K562 (cell line): ENCODE measurements around the gene CACNA2D3. TPM values are rescaled to one million over a fixed set of nuclear protein-coding genes. Genes with fewer than 3 reads are reported as not detected.

Experiments used
- ATAC-seq: fragments of 200-7000 bp; cut with Tn5 transposase; 3 replicates; pipeline ENCODE4 v1.9.1; 2020; ENCODE audit warnings: moderate library complexity
- BruUV-seq: library from RNA; stranded (reverse); fragments of 400-500 nt; replicated peaks from 2 replicates; lab custom pipeline; 2021; lab: Mats Ljungman, UMichigan
- CTCF ChIA-PET: fragments of 300-600 bp; formaldehyde crosslinking; extraction: SDS; loops from one replicate; lab custom pipeline; 2021; ENCODE audit warnings: low intra/inter-chr PET ratio; lab: Yijun Ruan, JAX
- POLR2A ChIA-PET: fragments of 300-600, 350-650 bp; sonication (Branson Sonifier 250); formaldehyde crosslinking; extraction: SDS; loops from one replicate; lab custom pipeline; 2021; ENCODE audit warnings: antibody characterized with exemption, inconsistent platforms; lab: Yijun Ruan, JAX
- DNase-seq, 4 experiments: peaks; one replicate each; pipeline versions ENCODE4 v3.0.0 to v3.0.0-alpha.2; 2011 to 2018; ENCODE audit warnings: low spot score in 3 of 4, mixed read lengths in 3 of 4; ENCODE audit errors: extremely low read depth in 1 of 4
- FAIRE-seq: peaks from 2 replicates; lab custom pipeline; 2011; peaks lifted over from hg19 to GRCh38; lab: Jason Lieb, UNC
- H2AFZ ChIP-seq: 2 replicates; pipeline ENCODE4 v1.6.0; 2011; ENCODE audit warnings: low read depth, low read length, control low read depth, inconsistent platforms
- H3K27ac ChIP-seq: fragments of 200-600 bp; 3 replicates; pipeline ENCODE4 v1.8.0; 2011; ENCODE audit warnings: low read depth, mild to moderate bottlenecking, control low read depth, inconsistent platforms, low read length, moderate library complexity, mixed read lengths; ENCODE audit errors: extremely low read depth
- H3K27me3 ChIP-seq, 2 experiments: fragments of 300-600 bp in 1 of 2; 2 replicates in 1 of 2; 3 replicates in 1 of 2; pipeline versions ENCODE4 v1.6.0 to v1.8.0; 2011; ENCODE audit warnings: inconsistent platforms in 2 of 2, low read length in 2 of 2, mild to moderate bottlenecking in 1 of 2, mixed read lengths in 1 of 2, moderate library complexity in 1 of 2; ENCODE audit not compliant: control insufficient read depth in 2 of 2, insufficient read depth in 2 of 2
- H3K36me3 ChIP-seq: fragments of 300-600 bp; 3 replicates; pipeline ENCODE4 v1.8.0; 2011; ENCODE audit warnings: mild to moderate bottlenecking, low read length, inconsistent platforms; ENCODE audit not compliant: control insufficient read depth, insufficient read depth
- H3K4me1 ChIP-seq, 2 experiments: fragments of 200-600 bp in 1 of 2; replicated peaks in 1 of 2; 2 replicates in 1 of 2; 3 replicates in 1 of 2; pipeline versions ENCODE4 v1.5.1 to v1.8.0; 2011; ENCODE audit warnings: inconsistent platforms in 2 of 2, low read length in 2 of 2, mild to moderate bottlenecking in 1 of 2, mixed read lengths in 1 of 2, moderate library complexity in 1 of 2; ENCODE audit not compliant: control insufficient read depth in 2 of 2, insufficient read depth in 2 of 2
- H3K4me2 ChIP-seq: 2 replicates; pipeline ENCODE4 v1.6.1; 2011; ENCODE audit warnings: low read length, control low read depth, inconsistent platforms, mixed read lengths; ENCODE audit not compliant: insufficient read depth
- H3K4me3 ChIP-seq: fragments of 200-600 bp; sonication (generic), shearing (Covaris generic); 2 replicates; pipeline ENCODE4 v1.5.1; 2016; ENCODE audit warnings: control low read depth, inconsistent platforms
- H3K79me2 ChIP-seq: fragments of 200-600 bp; 3 replicates; pipeline ENCODE4 v1.8.0; 2011; ENCODE audit warnings: low read length, inconsistent platforms; ENCODE audit not compliant: control insufficient read depth, insufficient read depth
- H3K9ac ChIP-seq, 2 experiments: 2 replicates each; pipeline versions ENCODE4 v1.6.0 to v1.6.1; 2011; ENCODE audit warnings: low read depth in 2 of 2, low read length in 2 of 2, control low read depth in 1 of 2, inconsistent platforms in 1 of 2, mild to moderate bottlenecking in 1 of 2, mixed read lengths in 1 of 2; ENCODE audit not compliant: insufficient read depth in 1 of 2
- H3K9me1 ChIP-seq: one replicate; pipeline ENCODE4 v1.6.0; 2011; ENCODE audit warnings: inconsistent platforms, mild to moderate bottlenecking, low read length, moderate library complexity; ENCODE audit not compliant: control insufficient read depth, insufficient read depth
- H3K9me3 ChIP-seq: replicated peaks from 2 replicates; pipeline ENCODE4 v1.5.1; 2011; ENCODE audit warnings: low read depth, low read length, inconsistent platforms; ENCODE audit not compliant: control insufficient read depth, insufficient read depth
- H4K20me1 ChIP-seq: replicated peaks from 2 replicates; pipeline ENCODE4 v1.6.1; 2011; ENCODE audit warnings: low read length, inconsistent platforms, mixed read lengths; ENCODE audit not compliant: control insufficient read depth, insufficient read depth
- CEBPB ChIP-seq: fragments of 450-650 bp; IDR thresholded peaks from 2 replicates; pipeline ENCODE4 v1.6.1; 2016; ENCODE audit warnings: missing genetic modification characterization, missing compliant biosample characterization
- MTA2 ChIP-seq: fragments of 450-650 bp; IDR thresholded peaks from 2 replicates; pipeline ENCODE4 v1.6.1; 2016; ENCODE audit warnings: low read depth
- RAD51 ChIP-seq: fragments of 450-650 bp; IDR thresholded peaks from 2 replicates; pipeline ENCODE4 v1.7.1; 2016; ENCODE audit warnings: low read depth, mild to moderate bottlenecking, borderline replicate concordance
- SMARCA5 ChIP-seq: fragments of 450-650 bp; IDR thresholded peaks from 2 replicates; pipeline ENCODE4 v1.6.1; 2016
- SRSF3 ChIP-seq: fragments of 200-400 bp; formaldehyde crosslinking; IDR thresholded peaks from 2 replicates; pipeline ENCODE4 v1.6.1; 2016; ENCODE audit warnings: mild to moderate bottlenecking, low read length, moderate library complexity; ENCODE audit not compliant: insufficient read depth
- ZSCAN29 ChIP-seq: fragments of 450-650 bp; IDR thresholded peaks from 2 replicates; pipeline ENCODE4 v1.6.1; 2017
- WGBS: fragments of 100-300 bp; shearing (Covaris generic); methylation state at CpG from one replicate; pipeline ENCODE4 v1.1.6; 2016; ENCODE audit warnings: low coverage, mixed read lengths; ENCODE audit not compliant: insufficient coverage; ENCODE audit errors: missing lambda C conversion rate; 5-methylcytosine and 5-hydroxymethylcytosine counted together
- in situ Hi-C: fragments of 300-500 bp; cut with MboI; formaldehyde crosslinking; loops from 4 replicates; pipeline ENCODE4 v1.15.0; 2018; ENCODE audit warnings: inconsistent platforms, mixed read lengths
- intact Hi-C: fragments of 100-400 bp; cut with micrococcal nuclease; formaldehyde crosslinking; loops from 2 replicates; pipeline ENCODE4 v1.14.2; 2022
- polyA plus RNA-seq, 8 experiments: library from polyadenylated mRNA; depleted of rRNA in 4 of 8; stranded (reverse) in 5 of 8; unstranded in 3 of 8; fragments of >200 nt; fragmentation: Nextera tagmentation in 2 of 8; fragmentation: Illumina TruSeq in 1 of 8; extraction: Ambion mirVana in 2 of 8; extraction: Trizol in 1 of 8; gene quantifications; 2 replicates each; pipeline versions ENCODE4 v1.2.1 to v1.2.3, GENCODE V29; 2011 to 2014; ENCODE audit warnings: inconsistent platforms in 1 of 8, missing spikeins in 1 of 8
- total RNA-seq, 7 experiments: library from RNA; depleted of rRNA in 6 of 7; stranded (reverse); fragments of >200 nt in 6 of 7; fragmentation: Illumina TruSeq in 2 of 7; extraction: Trizol in 2 of 7; gene quantifications; 2 replicates each; pipeline versions ENCODE4 v1.2.1 to v1.2.3, GENCODE V29; 2011 to 2021; ENCODE audit warnings: low replicate concordance in 1 of 7
- TF ChIP-seq, protein P1 (sequence below): fragments of 150-350 bp; conservative IDR thresholded peaks from 2 replicates; pipeline ENCODE4 v1.6.1; 2014; ENCODE audit warnings: low read length
- TF ChIP-seq, protein P2 (sequence below): sonication (generic); formaldehyde crosslinking; IDR thresholded peaks from 2 replicates; pipeline ENCODE4 v1.8.0; 2023; ENCODE audit warnings: missing genetic modification reagents, mild to moderate bottlenecking, borderline replicate concordance
- TF ChIP-seq, protein P3 (sequence below): IDR thresholded peaks from 2 replicates; pipeline ENCODE4 v1.6.1; 2012; ENCODE audit warnings: low read depth, low read length, improper control_type of control experiment, borderline replicate concordance

CACNA2D3 gene
- total and polyA plus RNA-seq, 9 of the 15 experiments (the other 6 are each of a cell fraction or from before 2014, with no cell fraction given): 0.01 TPM; not detected in 8

DNA sequence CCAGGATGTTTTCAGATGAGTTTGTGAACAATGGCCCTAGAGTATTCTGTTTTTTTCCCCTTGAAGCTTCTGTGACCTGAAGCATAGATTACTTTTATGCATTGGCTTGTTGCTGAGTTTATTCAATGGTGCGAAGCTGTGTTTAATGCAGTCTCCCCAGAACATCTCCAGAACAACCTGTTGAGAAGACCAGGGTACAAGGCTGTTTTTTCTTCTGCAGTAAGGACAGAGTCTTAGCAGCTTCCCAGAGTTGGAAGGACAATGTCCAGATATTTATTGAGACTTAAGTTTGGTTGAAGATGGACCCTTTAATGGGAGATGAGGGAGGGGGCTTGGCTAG is 509.9 kb downstream of the CACNA2D3 start:
- H3K4me2 ChIP-seq: no peak overlapping the region
- H3K9ac ChIP-seq: no peak overlapping the region
- no peaks in the 10 kb centered on the region; a peak in 1 of 5 replicates for H3K27me3 ChIP-seq
- no peak overlapping the region for H2AFZ ChIP-seq
- TF ChIP-seq, protein P1, sequence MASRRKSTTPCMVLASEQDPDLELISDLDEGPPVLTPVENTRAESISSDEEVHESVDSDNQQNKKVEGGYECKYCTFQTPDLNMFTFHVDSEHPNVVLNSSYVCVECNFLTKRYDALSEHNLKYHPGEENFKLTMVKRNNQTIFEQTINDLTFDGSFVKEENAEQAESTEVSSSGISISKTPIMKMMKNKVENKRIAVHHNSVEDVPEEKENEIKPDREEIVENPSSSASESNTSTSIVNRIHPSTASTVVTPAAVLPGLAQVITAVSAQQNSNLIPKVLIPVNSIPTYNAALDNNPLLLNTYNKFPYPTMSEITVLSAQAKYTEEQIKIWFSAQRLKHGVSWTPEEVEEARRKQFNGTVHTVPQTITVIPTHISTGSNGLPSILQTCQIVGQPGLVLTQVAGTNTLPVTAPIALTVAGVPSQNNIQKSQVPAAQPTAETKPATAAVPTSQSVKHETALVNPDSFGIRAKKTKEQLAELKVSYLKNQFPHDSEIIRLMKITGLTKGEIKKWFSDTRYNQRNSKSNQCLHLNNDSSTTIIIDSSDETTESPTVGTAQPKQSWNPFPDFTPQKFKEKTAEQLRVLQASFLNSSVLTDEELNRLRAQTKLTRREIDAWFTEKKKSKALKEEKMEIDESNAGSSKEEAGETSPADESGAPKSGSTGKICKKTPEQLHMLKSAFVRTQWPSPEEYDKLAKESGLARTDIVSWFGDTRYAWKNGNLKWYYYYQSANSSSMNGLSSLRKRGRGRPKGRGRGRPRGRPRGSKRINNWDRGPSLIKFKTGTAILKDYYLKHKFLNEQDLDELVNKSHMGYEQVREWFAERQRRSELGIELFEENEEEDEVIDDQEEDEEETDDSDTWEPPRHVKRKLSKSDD: no peak
- TF ChIP-seq, protein P2, sequence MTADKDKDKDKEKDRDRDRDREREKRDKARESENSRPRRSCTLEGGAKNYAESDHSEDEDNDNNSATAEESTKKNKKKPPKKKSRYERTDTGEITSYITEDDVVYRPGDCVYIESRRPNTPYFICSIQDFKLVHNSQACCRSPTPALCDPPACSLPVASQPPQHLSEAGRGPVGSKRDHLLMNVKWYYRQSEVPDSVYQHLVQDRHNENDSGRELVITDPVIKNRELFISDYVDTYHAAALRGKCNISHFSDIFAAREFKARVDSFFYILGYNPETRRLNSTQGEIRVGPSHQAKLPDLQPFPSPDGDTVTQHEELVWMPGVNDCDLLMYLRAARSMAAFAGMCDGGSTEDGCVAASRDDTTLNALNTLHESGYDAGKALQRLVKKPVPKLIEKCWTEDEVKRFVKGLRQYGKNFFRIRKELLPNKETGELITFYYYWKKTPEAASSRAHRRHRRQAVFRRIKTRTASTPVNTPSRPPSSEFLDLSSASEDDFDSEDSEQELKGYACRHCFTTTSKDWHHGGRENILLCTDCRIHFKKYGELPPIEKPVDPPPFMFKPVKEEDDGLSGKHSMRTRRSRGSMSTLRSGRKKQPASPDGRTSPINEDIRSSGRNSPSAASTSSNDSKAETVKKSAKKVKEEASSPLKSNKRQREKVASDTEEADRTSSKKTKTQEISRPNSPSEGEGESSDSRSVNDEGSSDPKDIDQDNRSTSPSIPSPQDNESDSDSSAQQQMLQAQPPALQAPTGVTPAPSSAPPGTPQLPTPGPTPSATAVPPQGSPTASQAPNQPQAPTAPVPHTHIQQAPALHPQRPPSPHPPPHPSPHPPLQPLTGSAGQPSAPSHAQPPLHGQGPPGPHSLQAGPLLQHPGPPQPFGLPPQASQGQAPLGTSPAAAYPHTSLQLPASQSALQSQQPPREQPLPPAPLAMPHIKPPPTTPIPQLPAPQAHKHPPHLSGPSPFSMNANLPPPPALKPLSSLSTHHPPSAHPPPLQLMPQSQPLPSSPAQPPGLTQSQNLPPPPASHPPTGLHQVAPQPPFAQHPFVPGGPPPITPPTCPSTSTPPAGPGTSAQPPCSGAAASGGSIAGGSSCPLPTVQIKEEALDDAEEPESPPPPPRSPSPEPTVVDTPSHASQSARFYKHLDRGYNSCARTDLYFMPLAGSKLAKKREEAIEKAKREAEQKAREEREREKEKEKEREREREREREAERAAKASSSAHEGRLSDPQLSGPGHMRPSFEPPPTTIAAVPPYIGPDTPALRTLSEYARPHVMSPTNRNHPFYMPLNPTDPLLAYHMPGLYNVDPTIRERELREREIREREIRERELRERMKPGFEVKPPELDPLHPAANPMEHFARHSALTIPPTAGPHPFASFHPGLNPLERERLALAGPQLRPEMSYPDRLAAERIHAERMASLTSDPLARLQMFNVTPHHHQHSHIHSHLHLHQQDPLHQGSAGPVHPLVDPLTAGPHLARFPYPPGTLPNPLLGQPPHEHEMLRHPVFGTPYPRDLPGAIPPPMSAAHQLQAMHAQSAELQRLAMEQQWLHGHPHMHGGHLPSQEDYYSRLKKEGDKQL: no peak
- TF ChIP-seq, protein P3, sequence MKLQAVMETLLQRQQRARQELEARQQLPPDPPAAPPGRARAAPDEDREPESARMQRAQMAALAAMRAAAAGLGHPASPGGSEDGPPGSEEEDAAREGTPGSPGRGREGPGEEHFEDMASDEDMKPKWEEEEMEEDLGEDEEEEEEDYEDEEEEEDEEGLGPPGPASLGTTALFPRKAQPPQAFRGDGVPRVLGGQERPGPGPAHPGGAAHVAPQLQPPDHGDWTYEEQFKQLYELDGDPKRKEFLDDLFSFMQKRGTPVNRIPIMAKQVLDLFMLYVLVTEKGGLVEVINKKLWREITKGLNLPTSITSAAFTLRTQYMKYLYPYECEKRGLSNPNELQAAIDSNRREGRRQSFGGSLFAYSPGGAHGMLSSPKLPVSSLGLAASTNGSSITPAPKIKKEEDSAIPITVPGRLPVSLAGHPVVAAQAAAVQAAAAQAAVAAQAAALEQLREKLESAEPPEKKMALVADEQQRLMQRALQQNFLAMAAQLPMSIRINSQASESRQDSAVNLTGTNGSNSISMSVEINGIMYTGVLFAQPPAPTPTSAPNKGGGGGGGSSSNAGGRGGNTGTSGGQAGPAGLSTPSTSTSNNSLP: no peak
- TF ChIP-seq MTA2: no peak
- no peak for TF ChIP-seq RAD51
- TF ChIP-seq CEBPB (tag): no peak
- TF ChIP-seq SMARCA5: no peak
- no peak for TF ChIP-seq ZSCAN29
- no peak for TF ChIP-seq SRSF3
- DNase-seq (no peak), FAIRE-seq (no peak), ATAC-seq (no peak)
- 0% methylated on average over 1 of the region's 1 CpG for WGBS
- intact Hi-C loops: no loop called here
- ChIA-PET POLR2A (no interaction called here), CTCF (no interaction called here)
- no peaks in the 10 kb centered on the region for H3K9me1 ChIP-seq
- no peaks in the 10 kb centered on the region for H4K20me1 ChIP-seq
- no peaks in the 10 kb centered on the region for H3K4me1 ChIP-seq
- H3K36me3 ChIP-seq: no peaks in the 10 kb centered on the region
- no peak overlapping the region for H3K27ac ChIP-seq
- in situ Hi-C loops: no loop called here
- H3K79me2 ChIP-seq: no peaks in the 10 kb centered on the region
- no TSS peak for BruUV-seq
- H3K9me3 ChIP-seq: no peaks in the 10 kb centered on the region
- H3K4me3 ChIP-seq: no peak overlapping the region
